Measurements from ENCODE around the gene RRP12. TPM values are rescaled to one million over a fixed set of nuclear protein-coding genes. Genes with fewer than 3 reads are reported as not detected.

Gene RRP12
- total RNA-seq, 1 experiment from 2014 or later, result 86.7 TPM

GRCh38 chr10:97390091-97390490 lies 11.0 kb downstream of the RRP12 start:
- POLR2A ChIA-PET, result interaction anchor here (1.7 kb wide), 1 partner anchor 9 kb away, joined by 6 read pairs; no protein-coding TSS in a partner anchor
- H3K4me1 Mint-ChIP-seq (ENCODE audit: insufficient read depth, unreplicated experiment), result no peaks in the 10 kb centered on the region
- no peak overlapping the region for H3K4me3 Mint-ChIP-seq (ENCODE audit: unreplicated experiment)
- H3K36me3 Mint-ChIP-seq (ENCODE audit: insufficient read depth, unreplicated experiment), result peaks cover 86% of the 10 kb centered on the region
- DNase-seq (ENCODE audit: unreplicated experiment), result no peak
- no peak overlapping the region for H3K27ac Mint-ChIP-seq (ENCODE audit: low read depth, unreplicated experiment)
- CTCF ChIA-PET, result interaction anchor here (0.7 kb wide), 1 partner anchor 179 kb away, joined by 4 read pairs; no protein-coding TSS in a partner anchor
- H3K27me3 Mint-ChIP-seq (ENCODE audit: insufficient read depth, unreplicated experiment), result no peaks in the 10 kb centered on the region
- no TSS peak for BruUV-seq (replicated peaks)
- TF ChIP-seq, protein P1, sequence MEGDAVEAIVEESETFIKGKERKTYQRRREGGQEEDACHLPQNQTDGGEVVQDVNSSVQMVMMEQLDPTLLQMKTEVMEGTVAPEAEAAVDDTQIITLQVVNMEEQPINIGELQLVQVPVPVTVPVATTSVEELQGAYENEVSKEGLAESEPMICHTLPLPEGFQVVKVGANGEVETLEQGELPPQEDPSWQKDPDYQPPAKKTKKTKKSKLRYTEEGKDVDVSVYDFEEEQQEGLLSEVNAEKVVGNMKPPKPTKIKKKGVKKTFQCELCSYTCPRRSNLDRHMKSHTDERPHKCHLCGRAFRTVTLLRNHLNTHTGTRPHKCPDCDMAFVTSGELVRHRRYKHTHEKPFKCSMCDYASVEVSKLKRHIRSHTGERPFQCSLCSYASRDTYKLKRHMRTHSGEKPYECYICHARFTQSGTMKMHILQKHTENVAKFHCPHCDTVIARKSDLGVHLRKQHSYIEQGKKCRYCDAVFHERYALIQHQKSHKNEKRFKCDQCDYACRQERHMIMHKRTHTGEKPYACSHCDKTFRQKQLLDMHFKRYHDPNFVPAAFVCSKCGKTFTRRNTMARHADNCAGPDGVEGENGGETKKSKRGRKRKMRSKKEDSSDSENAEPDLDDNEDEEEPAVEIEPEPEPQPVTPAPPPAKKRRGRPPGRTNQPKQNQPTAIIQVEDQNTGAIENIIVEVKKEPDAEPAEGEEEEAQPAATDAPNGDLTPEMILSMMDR (IDR thresholded peaks at IDR 0.05; ENCODE audit: unreplicated experiment), result no peak
- H3K9me3 Mint-ChIP-seq (ENCODE audit: unreplicated experiment), result no peaks in the 10 kb centered on the region
- intact Hi-C loops (cut with micrococcal nuclease), result no loop called here

GRCh38 chr10:97388152-97388551 lies 13.0 kb downstream of the RRP12 start:
- TF ChIP-seq, protein P1 (IDR thresholded peaks at IDR 0.05; ENCODE audit: unreplicated experiment), result no peak
- intact Hi-C loops (cut with micrococcal nuclease), result no loop called here
- H3K9me3 Mint-ChIP-seq (ENCODE audit: unreplicated experiment), result no peaks in the 10 kb centered on the region
- H3K27ac Mint-ChIP-seq (ENCODE audit: low read depth, unreplicated experiment), result no peak overlapping the region
- H3K27me3 Mint-ChIP-seq (ENCODE audit: insufficient read depth, unreplicated experiment), result no peaks in the 10 kb centered on the region
- H3K4me1 Mint-ChIP-seq (ENCODE audit: insufficient read depth, unreplicated experiment), result no peaks in the 10 kb centered on the region
- H3K4me3 Mint-ChIP-seq (ENCODE audit: unreplicated experiment), result no peak overlapping the region
- DNase-seq (ENCODE audit: unreplicated experiment), result no peak
- peaks cover 82% of the 10 kb centered on the region for H3K36me3 Mint-ChIP-seq (ENCODE audit: insufficient read depth, unreplicated experiment)
- ChIA-PET CTCF (interaction anchor here (0.9 kb wide), 1 partner anchor 109 kb away, joined by 5 read pairs; no protein-coding TSS in a partner anchor), POLR2A (interaction anchor here (0.8 to 1.2 kb wide), 3 partner anchors 12 to 54 kb away, joined by 3 read pairs; partner anchors contain the start of gene RRP12)
- BruUV-seq (replicated peaks), result no TSS peak

DNA sequence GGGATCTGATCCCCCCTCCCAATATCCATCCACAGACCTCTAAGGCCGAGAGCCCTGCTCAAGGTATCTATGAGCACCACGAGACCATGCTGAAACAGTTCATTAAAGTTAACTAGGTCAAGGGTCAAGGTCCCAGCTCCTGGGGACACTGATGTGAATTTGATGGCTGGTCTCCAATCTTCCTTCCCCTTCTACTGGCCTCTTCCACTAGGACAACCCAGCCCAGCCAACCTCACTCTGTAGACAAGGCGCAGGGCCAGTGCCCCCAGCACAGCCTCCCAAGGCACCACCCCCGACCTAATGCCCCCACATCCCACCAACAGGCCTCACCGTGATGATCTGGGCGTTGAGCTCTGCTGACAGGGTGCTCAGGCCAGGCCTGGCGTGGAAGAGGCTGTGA lies 15.6 kb downstream of the RRP12 start:
- H3K9me3 Mint-ChIP-seq (ENCODE audit: unreplicated experiment), result no peaks in the 10 kb centered on the region
- peak overlapping the region; percentile 31 for H3K27ac Mint-ChIP-seq (ENCODE audit: low read depth, unreplicated experiment)
- no peaks in the 10 kb centered on the region for H3K27me3 Mint-ChIP-seq (ENCODE audit: insufficient read depth, unreplicated experiment)
- intact Hi-C loops (cut with micrococcal nuclease), result no loop called here
- H3K4me3 Mint-ChIP-seq (ENCODE audit: unreplicated experiment), result no peak overlapping the region
- ChIA-PET POLR2A (interaction anchor here (0.7 kb wide), 1 partner anchor 15 kb away, joined by 3 read pairs; the partner anchor contains the start of gene RRP12), CTCF (interaction anchor here (0.6 to 0.7 kb wide), 4 partner anchors 8 to 146 kb away, joined by 3 read pairs; no protein-coding TSS in a partner anchor)
- peaks cover 78% of the 10 kb centered on the region for H3K36me3 Mint-ChIP-seq (ENCODE audit: insufficient read depth, unreplicated experiment)
- BruUV-seq (replicated peaks), result no TSS peak
- no peaks in the 10 kb centered on the region for H3K4me1 Mint-ChIP-seq (ENCODE audit: insufficient read depth, unreplicated experiment)
- TF ChIP-seq, protein P1 (IDR thresholded peaks at IDR 0.05; ENCODE audit: unreplicated experiment), result no peak
- no peak for DNase-seq (ENCODE audit: unreplicated experiment)

DNA sequence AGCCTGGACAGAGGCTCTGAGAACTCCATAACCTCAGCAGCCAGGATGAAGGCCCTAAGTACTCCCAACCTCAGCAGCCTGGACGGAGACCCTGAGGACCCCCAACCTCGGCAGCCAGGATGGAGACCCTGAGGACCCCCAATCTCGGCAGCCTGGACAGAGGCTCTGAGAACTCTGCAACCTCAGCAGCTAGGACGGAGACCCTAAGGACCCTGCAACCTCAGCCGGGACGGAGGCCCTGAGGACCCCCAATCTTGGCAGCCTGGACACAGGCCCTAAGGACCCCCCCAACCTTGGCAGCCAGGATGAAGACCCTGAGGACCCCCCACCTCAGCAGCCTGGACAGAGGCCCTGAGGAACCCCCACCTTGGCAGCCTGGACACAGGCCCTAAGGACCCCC lies 16.5 kb downstream of the RRP12 start:
- no peak overlapping the region for H3K4me3 Mint-ChIP-seq (ENCODE audit: unreplicated experiment)
- H3K27ac Mint-ChIP-seq (ENCODE audit: low read depth, unreplicated experiment), result no peak overlapping the region
- CTCF ChIA-PET, result no interaction called here
- no peaks in the 10 kb centered on the region for H3K4me1 Mint-ChIP-seq (ENCODE audit: insufficient read depth, unreplicated experiment)
- DNase-seq (ENCODE audit: unreplicated experiment), result no peak
- intact Hi-C loops (cut with micrococcal nuclease), result no loop called here
- TF ChIP-seq, protein P1 (IDR thresholded peaks at IDR 0.05; ENCODE audit: unreplicated experiment), result no peak
- no peaks in the 10 kb centered on the region for H3K9me3 Mint-ChIP-seq (ENCODE audit: unreplicated experiment)
- POLR2A ChIA-PET, result interaction anchor here (0.7 kb wide), 2 partner anchors 16 to 365 kb away, joined by 3 read pairs; partner anchors contain the start of gene RRP12
- no peaks in the 10 kb centered on the region for H3K27me3 Mint-ChIP-seq (ENCODE audit: insufficient read depth, unreplicated experiment)
- no TSS peak for BruUV-seq (replicated peaks)
- H3K36me3 Mint-ChIP-seq (ENCODE audit: insufficient read depth, unreplicated experiment), result peaks cover 70% of the 10 kb centered on the region

Data from MCF 10A (cell line).